ENCODE data around the gene SGMS1.
"Not testable (repeated sequence)": the region's sequence is repeated elsewhere in the genome, so short reads cannot be mapped to it uniquely, and the experiment has no call there.

The SGMS1 gene

DNA sequence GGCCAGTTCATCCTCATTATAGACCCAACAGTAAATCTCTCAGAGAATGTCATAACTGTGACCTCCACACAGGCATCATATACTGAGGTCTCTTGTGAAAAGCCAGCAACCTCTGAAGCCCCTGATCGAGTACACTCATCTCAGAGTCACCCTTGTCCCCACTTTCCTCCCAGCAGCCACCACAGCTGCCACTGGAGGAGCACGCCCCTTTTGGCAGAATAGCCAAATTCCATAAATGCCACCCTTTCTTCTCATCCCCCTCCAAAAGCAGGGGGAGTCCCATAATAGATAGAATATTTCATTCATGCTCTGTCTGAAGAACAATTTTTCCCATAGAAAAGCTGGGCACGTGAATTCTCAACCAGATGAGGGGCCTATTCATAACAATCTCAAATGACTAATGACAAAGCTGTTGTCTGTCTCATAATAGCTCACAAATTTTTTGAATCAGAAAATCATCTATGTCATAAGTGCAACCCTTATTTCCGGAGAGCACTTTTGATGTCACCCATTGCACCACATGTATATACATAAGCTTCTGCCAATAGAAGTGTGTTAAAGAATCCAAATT lies 47.4 kb downstream of the SGMS1 start:
- no peak overlapping the region for H3K4me3 ChIP-seq (replicated peaks; ENCODE audit: low read depth, low read length)
- TF ChIP-seq, protein P1, sequence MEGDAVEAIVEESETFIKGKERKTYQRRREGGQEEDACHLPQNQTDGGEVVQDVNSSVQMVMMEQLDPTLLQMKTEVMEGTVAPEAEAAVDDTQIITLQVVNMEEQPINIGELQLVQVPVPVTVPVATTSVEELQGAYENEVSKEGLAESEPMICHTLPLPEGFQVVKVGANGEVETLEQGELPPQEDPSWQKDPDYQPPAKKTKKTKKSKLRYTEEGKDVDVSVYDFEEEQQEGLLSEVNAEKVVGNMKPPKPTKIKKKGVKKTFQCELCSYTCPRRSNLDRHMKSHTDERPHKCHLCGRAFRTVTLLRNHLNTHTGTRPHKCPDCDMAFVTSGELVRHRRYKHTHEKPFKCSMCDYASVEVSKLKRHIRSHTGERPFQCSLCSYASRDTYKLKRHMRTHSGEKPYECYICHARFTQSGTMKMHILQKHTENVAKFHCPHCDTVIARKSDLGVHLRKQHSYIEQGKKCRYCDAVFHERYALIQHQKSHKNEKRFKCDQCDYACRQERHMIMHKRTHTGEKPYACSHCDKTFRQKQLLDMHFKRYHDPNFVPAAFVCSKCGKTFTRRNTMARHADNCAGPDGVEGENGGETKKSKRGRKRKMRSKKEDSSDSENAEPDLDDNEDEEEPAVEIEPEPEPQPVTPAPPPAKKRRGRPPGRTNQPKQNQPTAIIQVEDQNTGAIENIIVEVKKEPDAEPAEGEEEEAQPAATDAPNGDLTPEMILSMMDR (IDR thresholded peaks at IDR 0.05; ENCODE audit: low read depth, low read length, missing control alignments), result no peak
- DNase-seq (ENCODE audit: extremely low read depth, low read depth), result no peak

DNA sequence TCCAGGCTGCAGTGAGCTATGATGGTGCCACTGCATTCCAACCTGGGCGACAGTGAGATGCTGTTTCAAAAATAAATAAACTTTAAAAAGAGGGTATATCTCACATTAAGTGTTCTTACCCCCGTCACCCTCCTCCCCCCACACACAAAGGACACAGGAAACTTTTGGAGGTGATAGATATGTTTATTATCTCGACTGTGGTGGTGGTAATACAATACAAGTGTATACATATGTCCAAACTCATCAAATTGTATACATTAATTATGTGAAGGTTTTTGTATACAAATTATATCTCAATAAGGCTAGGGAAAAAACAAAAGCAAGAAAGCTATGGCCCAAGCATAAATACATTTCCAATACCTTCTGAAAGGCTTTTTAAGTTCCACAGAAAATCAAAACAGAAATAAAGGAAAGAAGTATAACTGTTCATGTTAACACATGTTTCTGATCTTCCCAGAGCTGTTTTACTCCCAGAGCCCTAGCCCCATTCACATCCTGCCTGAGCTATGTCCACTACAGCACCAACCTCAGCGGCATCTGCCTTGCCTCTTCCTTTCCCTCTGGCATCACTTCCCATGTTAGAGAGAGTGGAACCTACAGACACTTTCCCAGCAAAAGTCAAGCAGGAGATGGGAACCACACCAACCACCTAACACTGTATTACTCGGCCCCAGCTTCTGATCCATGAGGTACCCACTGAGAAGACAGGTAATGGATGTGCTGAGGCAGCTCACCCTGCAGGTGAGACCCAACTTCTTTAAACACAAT lies 48.1 kb downstream of the SGMS1 start:
- DNase-seq (ENCODE audit: extremely low read depth, low read depth), result no peak
- TF ChIP-seq, protein P1 (IDR thresholded peaks at IDR 0.05; ENCODE audit: low read depth, low read length, missing control alignments), result no peak
- no peak overlapping the region for H3K4me3 ChIP-seq (replicated peaks; ENCODE audit: low read depth, low read length)

DNA sequence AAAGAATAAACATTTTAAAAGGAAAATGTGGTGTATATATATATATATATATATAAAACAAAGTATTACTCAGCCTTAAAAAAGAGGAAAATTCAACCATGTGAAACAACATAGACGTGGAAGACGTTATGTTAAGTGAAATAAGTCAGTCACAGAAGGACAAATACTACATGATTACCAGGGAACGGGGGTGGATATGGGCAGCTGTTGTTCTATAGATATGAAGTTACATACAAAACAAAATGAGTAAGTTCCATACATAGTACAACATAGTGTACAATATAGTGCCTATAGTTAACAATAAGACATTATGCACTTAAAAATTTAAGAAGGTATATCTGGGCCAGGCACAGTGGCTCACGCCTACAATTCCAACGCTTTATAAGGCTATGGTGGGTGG lies 48.8 kb downstream of the SGMS1 start:
- H3K4me3 ChIP-seq (replicated peaks; ENCODE audit: low read depth, low read length), result no peak overlapping the region
- TF ChIP-seq, protein P1 (IDR thresholded peaks at IDR 0.05; ENCODE audit: low read depth, low read length, missing control alignments), result no peak
- no peak for DNase-seq (ENCODE audit: extremely low read depth, low read depth)

DNA sequence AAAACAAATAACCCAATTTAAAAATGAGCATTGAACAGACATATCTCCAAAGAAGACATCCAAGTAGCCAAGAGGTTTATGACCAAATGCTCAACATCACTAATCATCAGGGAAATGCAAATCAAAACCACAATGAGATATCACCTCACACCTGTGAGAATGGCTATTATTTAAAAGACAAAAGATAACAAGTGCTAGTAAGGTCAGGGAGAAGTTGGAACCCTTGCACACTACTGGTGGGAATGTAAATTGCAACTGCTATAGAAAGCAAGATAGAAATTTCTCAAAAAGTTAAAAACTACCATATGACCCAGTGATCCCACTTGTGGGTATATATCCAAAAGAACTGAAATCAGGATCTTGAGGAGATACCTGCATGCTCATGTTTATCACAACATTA lies 49.5 kb downstream of the SGMS1 start:
- TF ChIP-seq, protein P1 (IDR thresholded peaks at IDR 0.05; ENCODE audit: low read depth, low read length, missing control alignments), result no peak
- no peak for DNase-seq (ENCODE audit: extremely low read depth, low read depth)
- no peak overlapping the region for H3K4me3 ChIP-seq (replicated peaks; ENCODE audit: low read depth, low read length)

DNA sequence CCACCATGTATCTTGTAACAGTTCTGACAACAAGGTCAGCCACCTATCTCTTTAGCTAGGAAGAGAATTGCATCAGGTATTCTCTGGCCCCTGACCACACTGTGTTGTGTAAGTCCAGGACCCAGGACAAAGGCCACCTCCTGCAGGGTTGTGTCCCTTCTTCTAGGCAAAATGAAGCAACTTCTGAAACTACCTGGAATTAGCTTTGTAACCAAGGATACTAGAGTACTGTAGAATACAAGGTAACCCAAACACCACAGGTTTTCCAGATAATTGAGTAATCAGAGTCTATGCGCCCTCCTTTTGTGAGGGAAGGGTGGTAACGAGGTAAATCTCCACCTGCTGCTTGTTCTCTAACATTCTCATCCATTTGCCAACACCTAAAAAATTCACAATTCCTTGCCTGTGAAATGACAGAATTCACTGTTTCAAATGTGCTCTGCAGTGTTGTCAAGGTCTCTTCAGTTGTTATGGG lies 51.7 kb downstream of the SGMS1 start:
- H3K4me3 ChIP-seq (replicated peaks; ENCODE audit: low read depth, low read length), result no peak overlapping the region
- no peak for DNase-seq (ENCODE audit: extremely low read depth, low read depth)
- TF ChIP-seq, protein P1 (IDR thresholded peaks at IDR 0.05; ENCODE audit: low read depth, low read length, missing control alignments), result no peak

DNA sequence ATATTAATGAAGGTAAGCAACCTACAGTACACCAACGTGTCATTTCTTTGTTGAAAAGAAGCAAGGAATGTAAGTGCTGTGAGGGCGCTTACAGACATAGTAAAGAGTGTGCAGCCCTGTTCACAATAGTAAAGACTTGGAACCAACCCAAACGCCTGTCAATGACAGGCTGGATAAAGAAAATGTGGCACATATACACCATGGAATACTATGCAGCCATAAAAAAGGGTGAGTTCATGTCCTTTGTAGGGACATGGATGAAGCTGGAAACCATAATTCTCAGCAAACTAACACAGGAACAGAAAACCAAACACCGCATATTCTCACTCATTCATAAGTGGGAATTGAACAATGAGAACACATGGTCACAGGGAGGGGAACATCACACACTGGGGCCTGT lies 55.0 kb downstream of the SGMS1 start:
- DNase-seq (ENCODE audit: extremely low read depth, low read depth); H3K4me3 ChIP-seq (replicated peaks; ENCODE audit: low read depth, low read length): not testable (repeated sequence)

DNA sequence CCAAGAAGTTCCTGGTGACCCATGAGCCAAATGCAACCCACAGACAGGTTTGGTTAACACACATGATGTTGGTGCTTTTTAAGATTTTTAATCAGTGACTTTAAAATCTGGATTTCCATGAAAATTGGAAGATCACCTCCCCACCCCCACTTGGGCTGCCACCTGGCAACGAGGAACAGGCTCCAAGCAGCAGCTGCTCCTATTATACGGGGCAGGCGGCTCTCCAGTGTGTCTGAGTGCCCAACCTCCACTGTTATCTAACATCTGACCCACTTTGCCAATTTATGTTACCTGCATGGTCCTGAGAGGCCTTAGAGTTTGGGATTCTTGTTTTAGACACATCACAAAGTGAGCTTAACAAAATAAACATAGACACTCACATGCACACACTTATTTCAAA lies 56.4 kb downstream of the SGMS1 start:
- no peak overlapping the region for H3K4me3 ChIP-seq (replicated peaks; ENCODE audit: low read depth, low read length)
- no peak for DNase-seq (ENCODE audit: extremely low read depth, low read depth)
- TF ChIP-seq, protein P1 (IDR thresholded peaks at IDR 0.05; ENCODE audit: low read depth, low read length, missing control alignments), result no peak

All from HFF-Myc (cell line).